BJ (cell line): ENCODE data around the gene KIF26B. TPM values are rescaled to one million over a fixed set of nuclear protein-coding genes. Genes with fewer than 3 reads are reported as not detected.

Source experiments
- CTCF ChIA-PET: fragments of 350-600 bp; formaldehyde crosslinking; extraction: SDS; loops from one replicate; lab custom pipeline; 2021; ENCODE audit warnings: antibody characterized with exemption, inconsistent platforms; lab: Yijun Ruan, JAX
- POLR2A ChIA-PET: fragments of 300-600 bp; sonication (Branson Sonifier 250); formaldehyde crosslinking; extraction: SDS; loops from one replicate; lab custom pipeline; 2021; ENCODE audit warnings: antibody characterized with exemption; lab: Charles Lee
- DNase-seq: peaks from one replicate; pipeline ENCODE4 v3.0.0-alpha.2; 2011; ENCODE audit warnings: low read depth
- H3K27me3 ChIP-seq: 2 replicates; pipeline ENCODE4 v1.6.0; 2011; ENCODE audit warnings: low read length; ENCODE audit not compliant: control insufficient read depth, insufficient read depth
- H3K36me3 ChIP-seq: 2 replicates; pipeline ENCODE4 v1.5.1; 2011; ENCODE audit warnings: low read length; ENCODE audit not compliant: control insufficient read depth, insufficient read depth
- H3K4me3 ChIP-seq: 2 replicates; pipeline ENCODE4 v1.5.1; 2011; ENCODE audit warnings: low read depth, mild to moderate bottlenecking, control low read depth, low read length
- CTCF ChIP-seq: IDR thresholded peaks from 2 replicates; pipeline ENCODE4 v1.5.1; 2011; ENCODE audit warnings: low read depth, mild to moderate bottlenecking, control low read depth, inconsistent platforms, low read length, moderate library complexity; ENCODE audit not compliant: insufficient read depth
- polyA plus RNA-seq: library from polyadenylated mRNA; depleted of rRNA; stranded (reverse); fragments of >200 nt; gene quantifications from 2 replicates; pipeline ENCODE4 v1.2.3, GENCODE V29; 2011

The KIF26B gene
- polyA plus RNA-seq, 1 experiment = 2.8 TPM

DNA sequence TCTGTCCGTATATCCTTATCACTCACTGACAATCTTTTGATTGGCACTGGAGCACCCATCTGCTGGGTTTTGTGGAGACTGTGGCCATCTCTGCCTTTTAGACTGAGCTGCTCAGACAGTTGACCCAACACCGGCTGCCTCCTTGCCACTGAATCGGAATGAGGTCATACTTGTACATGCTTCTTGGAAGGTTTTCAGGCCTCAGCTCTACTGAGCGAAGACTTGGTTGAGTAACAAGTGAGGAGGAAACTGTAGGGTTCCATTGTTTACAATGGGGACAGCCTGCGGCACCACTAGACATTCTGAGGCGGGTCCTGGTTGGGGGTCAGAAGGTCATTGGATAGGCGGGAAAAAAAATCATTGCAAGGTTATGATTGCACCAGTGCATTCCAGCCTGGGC, 320.3 kb downstream of the KIF26B start:
- no peak for DNase-seq
- TF ChIP-seq CTCF = no peak
- POLR2A ChIA-PET = no interaction called here
- Histone ChIP-seq H3K27me3 (no peaks in the 10 kb centered on the region), H3K4me3 (no peak overlapping the region), H3K36me3 (no peaks in the 10 kb centered on the region)
- CTCF ChIA-PET = no interaction called here

DNA sequence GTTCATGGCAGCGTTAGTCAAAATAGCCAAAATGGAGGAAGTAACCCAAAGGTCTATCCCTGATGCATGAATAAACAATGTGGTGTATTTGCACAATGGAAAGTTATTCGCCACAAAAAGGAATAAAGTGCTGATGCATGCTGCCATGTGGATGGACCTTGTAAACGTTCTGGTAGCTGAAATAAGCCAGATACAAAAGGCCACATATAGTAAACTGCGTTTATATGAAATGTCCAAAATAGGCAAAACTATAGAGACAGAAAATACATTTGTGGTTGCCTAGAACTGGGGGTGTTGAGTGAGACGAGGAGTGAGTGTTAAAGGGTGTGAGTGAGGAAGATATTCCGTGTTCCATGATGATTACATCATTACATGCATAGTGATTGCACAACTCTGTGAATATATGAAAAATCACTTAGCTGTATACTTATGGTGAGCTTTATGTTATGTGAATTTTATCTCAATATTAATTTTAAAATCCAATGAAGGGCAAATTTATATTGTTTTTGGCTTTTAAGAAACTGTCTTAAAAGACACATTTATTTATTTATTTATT, 321.3 kb downstream of the KIF26B start:
- TF ChIP-seq CTCF = no peak
- POLR2A ChIA-PET = no interaction called here
- DNase-seq = no peak
- H3K36me3 ChIP-seq = no peaks in the 10 kb centered on the region
- no peaks in the 10 kb centered on the region for H3K27me3 ChIP-seq
- CTCF ChIA-PET = no interaction called here
- H3K4me3 ChIP-seq = no peak overlapping the region

DNA sequence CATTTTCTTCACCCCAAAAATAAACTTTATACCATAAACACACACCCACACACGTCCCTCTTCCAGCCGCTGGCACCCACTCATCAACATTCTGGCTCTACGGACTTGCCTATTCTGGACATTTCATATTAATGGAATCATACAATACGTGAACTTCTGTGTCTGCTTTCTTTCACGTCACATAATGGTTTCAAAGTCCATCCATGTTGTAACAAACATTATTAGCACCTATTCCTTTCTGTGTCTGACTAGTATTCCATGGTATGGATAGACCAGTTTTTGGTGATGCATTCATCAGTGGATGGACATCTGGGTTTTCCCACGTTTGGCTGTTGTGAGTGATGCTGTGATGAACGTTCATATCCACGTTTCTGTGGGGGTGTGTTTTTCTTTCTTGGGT, 323.2 kb downstream of the KIF26B start:
- Histone ChIP-seq H3K4me3 (no peak overlapping the region), H3K27me3 (no peaks in the 10 kb centered on the region), H3K36me3 (no peaks in the 10 kb centered on the region)
- TF ChIP-seq CTCF = no peak
- DNase-seq = no peak
- ChIA-PET POLR2A (no interaction called here), CTCF (no interaction called here)

DNA sequence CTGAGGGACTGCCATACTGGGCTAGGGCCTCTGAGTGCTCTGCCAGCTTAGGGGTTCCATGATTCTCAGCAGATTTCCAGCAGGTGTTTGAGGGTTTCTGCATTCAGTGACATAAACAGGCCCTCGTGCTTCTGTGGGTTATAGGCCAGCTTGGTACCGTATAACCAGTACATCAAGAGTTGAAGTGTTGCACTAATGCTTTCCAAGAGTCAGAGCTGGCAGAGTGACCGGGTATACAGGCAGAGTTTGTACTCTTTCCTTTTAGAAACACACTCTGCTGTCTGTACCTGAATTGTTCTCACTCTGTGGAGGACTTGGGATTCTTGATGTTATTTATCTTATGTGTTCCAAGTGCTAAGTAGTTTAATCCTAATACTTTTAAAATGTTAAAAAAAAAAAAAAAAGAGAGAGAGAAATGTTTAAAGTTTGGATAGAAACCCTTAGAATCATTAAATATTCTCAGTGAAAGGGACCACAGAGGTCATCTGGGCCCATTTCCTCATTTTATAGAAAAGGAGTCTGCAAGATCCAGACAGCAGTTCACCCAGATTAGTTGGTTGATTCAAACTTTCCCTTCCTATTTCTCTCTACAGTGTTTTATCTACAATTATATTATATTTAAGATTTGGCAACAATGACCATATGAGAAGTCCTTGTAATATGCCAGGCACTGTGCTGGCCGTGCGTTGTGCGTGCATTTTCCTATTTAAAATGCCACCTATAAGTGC, 325.8 kb downstream of the KIF26B start:
- DNase-seq = no peak
- Histone ChIP-seq H3K4me3 (no peak overlapping the region), H3K36me3 (no peaks in the 10 kb centered on the region), H3K27me3 (no peaks in the 10 kb centered on the region)
- POLR2A ChIA-PET = no interaction called here
- TF ChIP-seq CTCF = no peak
- CTCF ChIA-PET = no interaction called here

GRCh38 chr1:245481261-245481660, 326.5 kb downstream of the KIF26B start:
- CTCF ChIA-PET = no interaction called here
- Histone ChIP-seq H3K4me3 (no peak overlapping the region), H3K27me3 (no peaks in the 10 kb centered on the region), H3K36me3 (no peaks in the 10 kb centered on the region)
- DNase-seq = no peak
- TF ChIP-seq CTCF = no peak
- POLR2A ChIA-PET = no interaction called here
